Left lung (tissue), 10 donors: ENCODE data around the gene AGAP1. TPM values are rescaled to one million over a fixed set of nuclear protein-coding genes. Genes with fewer than 3 reads are reported as not detected.

ENCODE experiments used
- ATAC-seq: fragments of 200-7000 bp; cut with Tn5 transposase; one replicate; pipeline ENCODE4 v1.9.1; 2020; ENCODE audit warnings: moderate library complexity
- DNase-seq, 4 donors: peaks; one replicate each; pipeline ENCODE4 v3.0.0-alpha.2; 2013 to 2020
- H3K27ac ChIP-seq, 2 donors: fragments of 200-600 bp; sonication (generic) in 1 of 2; one replicate each; pipeline versions ENCODE4 v1.5.0 to v1.8.0; 2020 to 2021
- H3K27me3 ChIP-seq, 2 donors: fragments of 200-600 bp; sonication (generic) in 1 of 2; one replicate each; pipeline versions ENCODE4 v1.5.0 to v1.8.0; 2020 to 2021
- H3K36me3 ChIP-seq, 2 donors: fragments of 200-600 bp; sonication (generic) in 1 of 2; one replicate each; pipeline versions ENCODE4 v1.5.0 to v1.8.0; 2020 to 2021
- H3K4me1 ChIP-seq, 2 donors: fragments of 200-600 bp; one replicate each; pipeline ENCODE4 v1.8.0; 2021
- H3K4me3 ChIP-seq, 2 donors: fragments of 200-600 bp; sonication (generic) in 1 of 2; one replicate each; pipeline versions ENCODE4 v1.5.0 to v1.8.0; 2020 to 2021; ENCODE audit warnings: mild to moderate bottlenecking in 1 of 2
- H3K9me3 ChIP-seq, 2 donors: fragments of 200-600 bp; sonication (generic) in 1 of 2; one replicate each; pipeline versions ENCODE4 v1.5.0 to v1.8.0; 2020 to 2021
- CTCF ChIP-seq, 2 donors: fragments of 200-600 bp; sonication (generic) in 1 of 2; IDR thresholded peaks; one replicate each; pipeline versions ENCODE4 v1.5.0 to v1.8.0; 2021; ENCODE audit warnings: antibody characterized with exemption in 2 of 2
- intact Hi-C, 2 donors: fragments of 100-400 bp; cut with DNase I; formaldehyde crosslinking; loops; one replicate each; pipeline versions ENCODE4 v1.11.2 to v1.14.2; 2022
- polyA plus RNA-seq, 6 donors: library from polyadenylated mRNA; unstranded; fragments of 120-200 nt; gene quantifications; one replicate each; pipeline ENCODE4 v1.2.1, GENCODE V29; 2013; ENCODE audit not compliant: insufficient read length in 6 of 6
- total RNA-seq, 2 donors: library from RNA; stranded (reverse); fragmentation: NEBNext Ultra II Directional; extraction: Animal tissue kit (Norgen Biotek cat#: 25700); gene quantifications; one replicate each; pipeline ENCODE4 v1.2.1, GENCODE V29; 2021
- donor health status: DM: no; HTN: yes; CAD: no.
- donor health status: DM: no; HTN: no; CAD: no.

AGAP1 gene
- total and polyA plus RNA-seq, 8 donors, result 13.1 to 25.4 (median 22.4) TPM

GRCh38 chr2:235621736-235622135 is 127.9 kb downstream of the AGAP1 start:
- TF ChIP-seq CTCF (IDR thresholded peaks at IDR 0.05), result no peak
- H3K27ac ChIP-seq, result no peak overlapping the region
- no peak for ATAC-seq
- no peak overlapping the region for H3K4me3 ChIP-seq
- H3K36me3 ChIP-seq, result no peaks in the 10 kb centered on the region
- H3K27me3 ChIP-seq, result no peaks in the 10 kb centered on the region
- no peaks in the 10 kb centered on the region for H3K9me3 ChIP-seq
- H3K4me1 ChIP-seq, result peaks cover 0 to 5% of the 10 kb centered on the region in 2 donors
- no peak for DNase-seq
- intact Hi-C loops, result no loop called here

- no peak for TF ChIP-seq CTCF (IDR thresholded peaks at IDR 0.05)
- Histone ChIP-seq H3K4me1 (no peaks in the 10 kb centered on the region), H3K4me3 (no peak overlapping the region), H3K9me3 (no peaks in the 10 kb centered on the region), H3K27me3 (no peaks in the 10 kb centered on the region), H3K36me3 (no peaks in the 10 kb centered on the region), H3K27ac (no peak overlapping the region)
- no peak for DNase-seq
- intact Hi-C loops, result no loop called here
- no peak for ATAC-seq
These were observed 129.3 kb downstream of the AGAP1 start for GRCh38 chr2:235623111-235623510.

GRCh38 chr2:235623752-235624151 is 129.9 kb downstream of the AGAP1 start:
- DNase-seq, result no peak
- no peak overlapping the region for H3K27ac ChIP-seq
- H3K36me3 ChIP-seq, result no peaks in the 10 kb centered on the region
- no peaks in the 10 kb centered on the region for H3K27me3 ChIP-seq
- intact Hi-C loops, result no loop called here
- no peaks in the 10 kb centered on the region for H3K9me3 ChIP-seq
- ATAC-seq, result no peak
- no peak for TF ChIP-seq CTCF (IDR thresholded peaks at IDR 0.05)
- H3K4me1 ChIP-seq, result no peaks in the 10 kb centered on the region
- H3K4me3 ChIP-seq, result no peak overlapping the region

- no peak overlapping the region for H3K27ac ChIP-seq
- ATAC-seq (no peak), DNase-seq (no peak)
- intact Hi-C loops, result no loop called here
- H3K36me3 ChIP-seq, result no peaks in the 10 kb centered on the region
- no peaks in the 10 kb centered on the region for H3K9me3 ChIP-seq
- H3K4me3 ChIP-seq, result no peak overlapping the region
- no peaks in the 10 kb centered on the region for H3K4me1 ChIP-seq
- H3K27me3 ChIP-seq, result no peaks in the 10 kb centered on the region
- TF ChIP-seq CTCF (IDR thresholded peaks at IDR 0.05), result no peak
These were observed 132.8 kb downstream of the AGAP1 start for GRCh38 chr2:235626658-235627057.

GRCh38 chr2:235627682-235628081 is 133.8 kb downstream of the AGAP1 start:
- no peak overlapping the region for H3K4me3 ChIP-seq
- H3K9me3 ChIP-seq, result no peaks in the 10 kb centered on the region
- no peaks in the 10 kb centered on the region for H3K27me3 ChIP-seq
- no peak for TF ChIP-seq CTCF (IDR thresholded peaks at IDR 0.05)
- ATAC-seq, result no peak
- intact Hi-C loops, result no loop called here
- no peaks in the 10 kb centered on the region for H3K4me1 ChIP-seq
- no peak overlapping the region for H3K27ac ChIP-seq
- DNase-seq, result no peak
- H3K36me3 ChIP-seq, result no peaks in the 10 kb centered on the region
